Skeletal muscle tissue (tissue), 4 donors: ENCODE data around the gene ZNF441. TPM values are rescaled to one million over a fixed set of nuclear protein-coding genes. Genes with fewer than 3 reads are reported as not detected.
A peak's percentile ranks its signal among the peaks of the same experiment; 100 is the strongest.
"Not testable (repeated sequence)": the region's sequence is repeated elsewhere in the genome, so short reads cannot be mapped to it uniquely, and the experiment has no call there.

Experiments used
- H3K27ac ChIP-seq: one replicate; pipeline ENCODE4 v1.7.0; 2013; ENCODE audit warnings: mild to moderate bottlenecking, low read depth, low read length, inconsistent platforms
- H3K27me3 ChIP-seq, 3 donors: one replicate each; pipeline ENCODE4 v1.7.0; 2013; ENCODE audit warnings: low read length in 3 of 3; ENCODE audit not compliant: control insufficient read depth in 3 of 3, insufficient read depth in 3 of 3
- H3K36me3 ChIP-seq, 3 donors: one replicate each; pipeline ENCODE4 v1.7.0; 2013; ENCODE audit warnings: low read length in 3 of 3; ENCODE audit not compliant: control insufficient read depth in 3 of 3, insufficient read depth in 3 of 3
- H3K4me1 ChIP-seq, 3 donors: one replicate each; pipeline ENCODE4 v1.7.0; 2013; ENCODE audit warnings: low read length in 3 of 3, mild to moderate bottlenecking in 3 of 3; ENCODE audit not compliant: control insufficient read depth in 3 of 3, insufficient read depth in 3 of 3
- H3K4me3 ChIP-seq, 3 donors: one replicate each; pipeline ENCODE4 v1.7.0; 2013; ENCODE audit warnings: low read length in 3 of 3
- H3K9ac ChIP-seq, 3 donors: one replicate each; pipeline ENCODE4 v1.7.0; 2013; ENCODE audit warnings: low read length in 3 of 3, mild to moderate bottlenecking in 3 of 3, moderate library complexity in 2 of 3, low read depth in 1 of 3
- H3K9me3 ChIP-seq, 3 donors: one replicate each; pipeline ENCODE4 v1.7.0; 2013; ENCODE audit warnings: low read length in 3 of 3; ENCODE audit not compliant: control insufficient read depth in 3 of 3
- total RNA-seq: library from RNA; depleted of rRNA; stranded (reverse); fragments of >200 nt; gene quantifications from one replicate; pipeline ENCODE4 v1.2.3, GENCODE V29; 2014
- donor health status: Osteomylitis.

Gene ZNF441
- total RNA-seq, 1 donor from 2014 or later: 5.2 TPM

DNA sequence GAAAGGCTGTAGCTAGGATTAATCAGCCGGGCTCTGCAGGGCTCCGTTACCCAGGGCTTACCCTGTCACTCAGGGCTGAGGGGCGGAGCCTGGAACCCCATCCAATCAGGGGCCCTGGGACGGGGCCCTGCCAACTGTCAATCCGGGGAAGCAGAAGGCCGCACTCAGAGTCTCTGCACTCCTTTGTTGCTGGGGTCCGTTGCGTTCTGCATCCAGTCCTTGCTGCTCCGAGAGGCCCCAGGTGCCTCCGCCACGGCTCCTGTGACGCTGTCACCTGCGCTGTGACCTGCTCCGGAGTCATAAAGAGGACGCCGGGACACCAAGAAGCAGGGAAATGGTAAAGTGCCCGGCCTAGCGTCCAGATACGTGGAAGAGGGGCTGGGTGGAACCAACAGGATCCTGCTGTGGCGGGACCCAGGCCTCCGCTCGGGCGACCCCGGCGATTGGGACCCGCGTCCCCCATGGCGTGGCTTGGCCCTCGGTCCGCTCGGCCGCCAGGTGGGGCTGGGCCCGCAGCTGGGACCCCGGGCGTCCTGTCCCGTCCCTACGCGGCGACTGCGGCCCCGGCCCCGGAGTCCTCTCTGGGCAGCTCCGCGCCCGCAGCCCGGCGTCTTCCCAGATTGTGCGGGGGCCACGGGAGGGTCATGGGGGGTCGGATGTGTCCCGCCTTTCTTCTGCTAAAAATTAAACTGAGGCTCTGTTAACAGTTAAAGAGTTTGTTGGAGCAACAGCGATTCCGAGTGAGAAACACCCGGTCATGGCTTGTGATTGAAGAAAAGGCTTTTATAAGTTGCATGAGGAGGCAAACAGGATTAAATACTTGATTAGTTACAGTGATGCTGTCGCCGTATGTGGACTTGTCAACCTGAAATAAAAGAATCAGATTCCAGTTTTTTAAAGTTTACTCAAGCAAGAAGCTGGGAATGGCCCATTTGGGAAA is 31.9 kb downstream of the ZNF441 start, which contains the start of gene ZNF491:
TSS of gene ZNF491 (plus strand) at position 133 of the 940 bp plus-strand sequence. CDS start 7,431 bp downstream, outside the sequence.
- peak within 1 kb of the TSS; percentile 85 to 93 (median 90) for H3K9ac ChIP-seq

DNA sequence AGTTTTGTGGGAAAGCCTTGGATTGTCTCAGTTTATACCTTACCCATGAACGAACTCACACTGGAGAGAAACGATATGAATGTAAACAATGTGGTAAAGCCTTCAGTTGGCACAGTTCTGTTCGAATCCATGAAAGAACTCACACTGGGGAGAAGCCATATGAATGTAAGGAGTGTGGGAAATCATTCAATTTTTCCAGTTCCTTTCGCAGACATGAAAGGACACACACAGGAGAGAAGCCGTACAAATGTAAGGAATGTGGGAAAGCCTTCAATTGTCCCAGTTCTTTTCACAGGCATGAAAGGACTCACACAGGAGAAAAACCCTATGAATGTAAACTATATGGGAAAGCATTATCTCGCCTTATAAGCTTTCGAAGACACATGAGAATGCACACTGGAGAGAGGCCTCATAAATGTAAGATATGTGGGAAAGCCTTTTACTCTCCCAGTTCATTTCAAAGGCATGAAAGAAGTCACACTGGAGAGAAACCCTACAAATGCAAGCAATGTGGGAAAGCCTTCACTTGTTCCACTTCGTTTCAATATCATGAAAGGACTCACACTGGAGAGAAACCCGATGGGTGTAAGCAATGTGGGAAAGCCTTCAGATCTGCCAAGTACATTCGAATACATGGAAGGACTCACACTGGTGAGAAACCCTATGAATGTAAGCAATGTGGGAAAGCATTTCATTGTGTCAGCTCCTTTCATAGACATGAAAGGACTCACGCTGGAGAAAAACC is 39.7 kb downstream of the ZNF441 start:
- no peak overlapping the region for H3K9ac ChIP-seq
- peaks cover 9 to 27% (median 18%) of the 10 kb centered on the region in 3 donors for H3K9me3 ChIP-seq
- H3K27me3 ChIP-seq: no peaks in the 10 kb centered on the region
- peaks cover 19 to 33% (median 27%) of the 10 kb centered on the region in 3 donors for H3K36me3 ChIP-seq
- no peak overlapping the region for H3K27ac ChIP-seq
- peak overlapping the region in 1 of 3 donors; percentile 17 for H3K4me3 ChIP-seq
- no peaks in the 10 kb centered on the region for H3K4me1 ChIP-seq

More for the DNA sequence above, 31.9 kb downstream of the ZNF441 start, which contains the start of gene ZNF491:
- Histone ChIP-seq H3K9me3 (no peaks in the 10 kb centered on the region), H3K27me3 (no peaks in the 10 kb centered on the region), H3K36me3 (no peaks in the 10 kb centered on the region), H3K4me3 (peak within 1 kb of the TSS; percentile 90 to 92 (median 91)), H3K4me1 (peaks cover 8 to 12% (median 11%) of the 10 kb centered on the region in 3 donors), H3K27ac (peak within 1 kb of the TSS; percentile 63)

DNA sequence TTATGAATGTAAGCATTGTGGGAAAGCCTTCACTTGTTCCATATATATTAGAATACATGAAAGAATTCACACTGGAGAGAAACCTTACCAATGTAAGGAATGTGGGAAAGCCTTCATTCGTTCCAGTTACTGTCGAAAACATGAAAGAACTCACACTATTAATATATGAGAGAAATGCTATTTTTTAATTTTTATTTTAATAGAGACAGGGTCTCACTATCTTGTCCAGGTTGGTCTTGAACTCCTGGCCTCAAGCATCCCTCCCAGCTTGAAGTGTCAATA is 40.2 kb downstream of the ZNF441 start:
- Histone ChIP-seq H3K27me3 (no peaks in the 10 kb centered on the region), H3K27ac (no peak overlapping the region), H3K4me3 (peak overlapping the region in 1 of 3 donors; percentile 17), H3K4me1 (no peaks in the 10 kb centered on the region), H3K36me3 (peaks cover 19 to 33% (median 27%) of the 10 kb centered on the region in 3 donors), H3K9ac (no peak overlapping the region), H3K9me3 (peaks cover 9 to 27% (median 18%) of the 10 kb centered on the region in 3 donors)

DNA sequence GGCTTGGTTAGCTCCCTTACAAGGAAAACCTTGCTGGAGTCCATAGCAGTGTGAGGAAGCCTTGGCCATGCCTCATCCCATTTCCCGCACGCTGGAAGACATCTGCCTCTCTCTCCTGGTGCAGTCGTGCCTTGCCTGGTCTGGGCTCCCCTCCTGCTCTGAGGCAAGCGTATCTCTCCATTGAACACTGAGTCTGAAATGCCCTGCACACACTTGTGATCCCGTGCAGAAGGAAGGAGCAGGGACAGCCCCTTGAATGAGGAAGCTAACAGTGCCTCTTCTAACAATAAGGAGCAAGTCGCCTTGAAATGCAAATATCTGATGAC is 46.9 kb downstream of the ZNF441 start:
- peak overlapping the region; percentile 85 for H3K27ac ChIP-seq

DNA sequence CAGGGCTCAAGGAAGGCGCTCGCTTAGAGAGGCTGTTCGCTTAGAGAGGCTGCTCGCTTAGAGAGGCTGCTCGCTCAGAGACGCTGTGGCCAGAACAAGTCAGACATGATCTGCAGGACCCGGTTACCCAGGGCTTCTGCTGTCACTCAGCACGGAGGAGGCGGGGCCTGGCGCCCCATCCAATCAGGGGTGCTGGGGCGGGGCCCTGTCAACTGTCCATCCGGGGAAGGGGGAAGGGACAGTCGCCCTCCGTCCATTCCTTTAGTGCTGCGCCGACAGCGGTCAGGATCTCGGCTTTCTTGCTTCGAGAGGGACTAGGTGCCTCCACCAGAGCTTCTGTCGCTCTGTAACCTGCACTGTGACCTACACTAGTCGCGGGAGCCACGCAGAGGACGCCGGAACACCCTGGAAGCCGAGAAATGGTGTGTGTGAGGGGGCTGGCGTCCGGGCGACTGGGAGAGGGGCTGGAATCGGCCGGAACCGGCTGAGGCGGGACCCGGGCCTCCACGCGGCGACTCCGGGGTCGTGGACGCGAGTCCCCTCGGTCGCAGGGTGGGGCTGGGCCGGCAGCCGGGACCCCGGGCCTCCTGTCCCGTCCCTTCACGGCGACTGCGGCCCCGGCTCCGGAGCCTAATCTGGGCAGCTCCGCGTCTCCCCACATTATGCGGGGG is 47.4 kb downstream of the ZNF441 start, which contains the start of gene ZNF440:
TSS of gene ZNF440 (plus strand) at position 245 of the 671 bp plus-strand sequence. CDS start at position 420, 175 bp downstream.
- Histone ChIP-seq H3K4me3 (peak within 1 kb of the TSS; percentile 88 to 96 (median 95)), H3K36me3 (peaks cover 0 to 9% (median 2%) of the 10 kb centered on the region in 3 donors), H3K27me3 (no peaks in the 10 kb centered on the region), H3K4me1 (peaks cover 6 to 13% (median 7%) of the 10 kb centered on the region in 3 donors), H3K27ac (peak within 1 kb of the TSS; percentile 85), H3K9ac (peak within 1 kb of the TSS; percentile 90 to 98 (median 94)), H3K9me3 (no peaks in the 10 kb centered on the region)

More for the DNA sequence above, 46.9 kb downstream of the ZNF441 start:
- Histone ChIP-seq H3K4me1 (peaks cover 6 to 13% (median 7%) of the 10 kb centered on the region in 3 donors), H3K36me3 (peaks cover 0 to 10% (median 2%) of the 10 kb centered on the region in 3 donors), H3K4me3 (peak overlapping the region; percentile 88 to 96 (median 95)), H3K9me3 (no peaks in the 10 kb centered on the region), H3K27me3 (no peaks in the 10 kb centered on the region), H3K9ac (peak overlapping the region; percentile 90 to 98 (median 94))

DNA sequence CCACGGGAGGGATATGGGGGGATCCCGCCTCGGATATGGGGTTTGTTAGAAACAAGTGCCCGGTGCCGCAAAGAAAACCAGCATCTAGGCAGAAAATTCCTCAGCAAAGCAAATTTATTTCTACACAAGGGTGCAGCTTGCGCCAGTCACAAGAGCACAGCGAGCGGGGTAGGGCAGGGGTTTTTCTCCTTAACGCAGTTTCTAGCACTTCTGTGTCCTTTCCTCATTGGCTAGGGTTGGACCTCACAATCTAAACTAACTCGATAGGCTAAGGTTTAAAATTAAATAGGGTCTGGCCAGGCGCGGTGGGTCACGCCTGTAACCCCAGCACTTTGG is 47.9 kb downstream of the ZNF441 start:
- Histone ChIP-seq H3K4me1 (peaks cover 6 to 13% (median 7%) of the 10 kb centered on the region in 3 donors), H3K36me3 (peaks cover 0 to 4% (median 2%) of the 10 kb centered on the region in 3 donors), H3K9ac (peak overlapping the region; percentile 90 to 98 (median 94)), H3K9me3 (no peaks in the 10 kb centered on the region), H3K4me3 (peak overlapping the region; percentile 88 to 96 (median 95)), H3K27ac (peak overlapping the region; percentile 85), H3K27me3 (no peaks in the 10 kb centered on the region)

DNA sequence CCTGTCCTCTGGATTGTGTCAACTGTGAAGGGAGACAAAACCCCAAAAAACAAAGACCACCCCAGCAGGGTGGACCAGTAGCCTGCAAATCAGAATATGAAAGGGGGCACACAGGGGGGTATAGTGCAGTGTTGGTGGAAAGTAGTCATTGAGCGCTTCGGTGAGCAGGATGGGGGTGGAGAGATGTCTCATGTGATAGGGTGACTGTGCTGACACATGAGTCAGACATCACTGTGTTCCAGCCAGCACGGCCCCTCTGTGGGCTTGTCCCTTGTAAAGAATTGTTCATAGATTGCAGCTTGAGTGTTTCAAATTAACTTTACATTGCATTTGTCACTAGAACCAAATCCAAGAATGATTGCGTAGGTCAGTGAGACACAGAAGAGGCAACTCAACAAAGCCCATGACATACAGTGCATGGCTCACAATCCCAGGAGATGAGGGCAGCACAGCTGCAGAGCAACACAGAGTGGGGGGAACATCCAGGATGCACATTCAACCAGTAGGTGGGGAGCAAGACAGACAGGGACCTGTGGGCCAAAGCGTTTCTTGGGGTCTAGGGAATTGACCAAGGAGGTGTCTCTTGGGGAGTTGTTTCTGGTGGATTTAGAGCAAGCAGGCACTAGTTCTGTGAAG is 54.8 kb downstream of the ZNF441 start:
- Histone ChIP-seq H3K36me3 (peaks cover 0 to 7% (median 7%) of the 10 kb centered on the region in 3 donors), H3K9ac (no peak overlapping the region), H3K27me3 (no peaks in the 10 kb centered on the region), H3K9me3 (no peaks in the 10 kb centered on the region), H3K27ac (no peak overlapping the region), H3K4me3 (no peak overlapping the region), H3K4me1 (no peaks in the 10 kb centered on the region)

DNA sequence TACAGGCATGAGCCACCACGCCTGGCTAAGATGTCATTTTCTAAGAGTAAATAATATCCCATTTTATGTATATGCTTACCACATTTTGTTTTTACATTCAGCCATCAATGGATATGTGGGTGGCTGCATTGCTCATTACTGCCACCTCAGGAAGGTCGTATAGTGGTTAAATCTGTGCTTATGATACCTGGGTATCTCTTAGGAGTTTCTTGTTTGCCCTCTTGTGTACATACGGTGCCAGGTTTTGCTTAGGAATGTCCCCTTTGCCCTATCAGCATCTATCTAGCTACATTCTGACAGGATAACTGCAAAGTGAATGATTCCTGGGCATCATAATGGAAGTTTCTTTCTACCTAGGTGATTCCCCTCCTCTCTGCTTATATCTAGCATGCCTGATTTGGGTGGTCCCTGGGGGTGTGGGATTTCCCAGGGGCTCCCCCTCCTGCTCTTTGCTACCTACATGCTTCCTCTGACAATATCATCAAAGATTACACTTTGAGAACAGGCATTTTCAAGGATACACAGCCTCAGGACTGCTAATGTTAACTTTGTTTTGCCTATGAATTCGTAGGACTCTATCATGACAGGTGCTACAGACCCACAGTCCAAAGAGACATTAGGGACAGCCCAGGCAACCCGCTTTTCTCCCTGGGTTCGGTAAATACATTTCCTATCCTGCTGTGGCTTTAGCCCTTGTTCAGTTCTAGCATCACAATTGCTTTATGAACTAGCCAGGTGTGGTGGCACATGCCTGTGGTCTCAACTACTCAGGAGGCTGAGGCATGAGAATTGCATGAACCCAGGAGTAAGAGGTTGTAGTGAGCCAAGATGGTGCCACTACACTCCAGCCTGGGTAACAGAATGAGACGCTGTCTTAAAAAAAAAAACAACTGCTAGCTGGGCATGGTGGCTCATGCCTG is 62.4 kb downstream of the ZNF441 start:
- H3K9me3 ChIP-seq: peaks cover 9 to 25% (median 14%) of the 10 kb centered on the region in 3 donors
- not testable (repeated sequence) for H3K27ac ChIP-seq, H3K9ac ChIP-seq, H3K4me1 ChIP-seq, H3K27me3 ChIP-seq, H3K4me3 ChIP-seq
- peaks cover 25 to 45% (median 32%) of the 10 kb centered on the region in 3 donors for H3K36me3 ChIP-seq
